ENCODE measurements around the gene RBPJL.

The RBPJL gene

DNA sequence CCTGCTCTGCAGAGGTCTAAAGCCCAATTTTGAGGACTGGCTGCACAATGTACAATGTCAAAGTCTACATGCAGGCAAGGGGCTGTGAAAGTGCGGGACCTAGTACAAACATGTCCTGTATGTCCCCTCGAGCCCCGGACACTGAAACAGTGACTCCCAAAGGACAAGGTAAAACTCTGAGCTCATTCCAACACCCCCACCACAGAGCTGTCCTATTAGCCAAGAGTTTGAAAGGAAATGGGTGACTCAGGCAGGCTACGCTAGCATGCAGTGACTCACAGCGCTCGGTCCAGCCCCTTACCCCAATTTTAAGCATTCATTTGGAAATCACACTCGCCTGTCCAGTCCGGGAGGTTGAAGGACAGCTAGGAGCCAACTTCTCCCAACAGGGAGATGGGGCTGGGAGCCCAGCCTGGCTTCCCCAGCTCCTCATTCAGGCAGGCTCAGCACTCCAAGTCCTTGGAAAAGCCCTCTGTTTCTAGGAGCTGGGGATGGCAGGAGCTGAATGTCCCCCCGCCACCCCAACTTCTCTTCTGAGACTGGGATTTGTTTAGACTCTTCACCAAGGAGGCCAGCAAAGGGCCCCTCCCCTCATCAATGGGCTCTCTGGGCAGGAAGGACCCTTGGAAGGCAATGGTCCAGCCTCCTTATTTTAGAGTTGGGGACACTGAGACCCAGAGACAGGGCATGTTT is 37.7 kb downstream of the RBPJL start:
- peak; percentile 94 for DNase-seq (ENCODE audit: low read depth)
- TF ChIP-seq, protein P1, sequence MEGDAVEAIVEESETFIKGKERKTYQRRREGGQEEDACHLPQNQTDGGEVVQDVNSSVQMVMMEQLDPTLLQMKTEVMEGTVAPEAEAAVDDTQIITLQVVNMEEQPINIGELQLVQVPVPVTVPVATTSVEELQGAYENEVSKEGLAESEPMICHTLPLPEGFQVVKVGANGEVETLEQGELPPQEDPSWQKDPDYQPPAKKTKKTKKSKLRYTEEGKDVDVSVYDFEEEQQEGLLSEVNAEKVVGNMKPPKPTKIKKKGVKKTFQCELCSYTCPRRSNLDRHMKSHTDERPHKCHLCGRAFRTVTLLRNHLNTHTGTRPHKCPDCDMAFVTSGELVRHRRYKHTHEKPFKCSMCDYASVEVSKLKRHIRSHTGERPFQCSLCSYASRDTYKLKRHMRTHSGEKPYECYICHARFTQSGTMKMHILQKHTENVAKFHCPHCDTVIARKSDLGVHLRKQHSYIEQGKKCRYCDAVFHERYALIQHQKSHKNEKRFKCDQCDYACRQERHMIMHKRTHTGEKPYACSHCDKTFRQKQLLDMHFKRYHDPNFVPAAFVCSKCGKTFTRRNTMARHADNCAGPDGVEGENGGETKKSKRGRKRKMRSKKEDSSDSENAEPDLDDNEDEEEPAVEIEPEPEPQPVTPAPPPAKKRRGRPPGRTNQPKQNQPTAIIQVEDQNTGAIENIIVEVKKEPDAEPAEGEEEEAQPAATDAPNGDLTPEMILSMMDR (conservative IDR thresholded peaks at IDR 0.05; ENCODE audit: control insufficient read depth, insufficient read depth, low read depth, low read length) = no peak
- peak overlapping the region; percentile 36 for H3K4me3 ChIP-seq (ENCODE audit: control insufficient read depth, low read depth, low read length)

DNA sequence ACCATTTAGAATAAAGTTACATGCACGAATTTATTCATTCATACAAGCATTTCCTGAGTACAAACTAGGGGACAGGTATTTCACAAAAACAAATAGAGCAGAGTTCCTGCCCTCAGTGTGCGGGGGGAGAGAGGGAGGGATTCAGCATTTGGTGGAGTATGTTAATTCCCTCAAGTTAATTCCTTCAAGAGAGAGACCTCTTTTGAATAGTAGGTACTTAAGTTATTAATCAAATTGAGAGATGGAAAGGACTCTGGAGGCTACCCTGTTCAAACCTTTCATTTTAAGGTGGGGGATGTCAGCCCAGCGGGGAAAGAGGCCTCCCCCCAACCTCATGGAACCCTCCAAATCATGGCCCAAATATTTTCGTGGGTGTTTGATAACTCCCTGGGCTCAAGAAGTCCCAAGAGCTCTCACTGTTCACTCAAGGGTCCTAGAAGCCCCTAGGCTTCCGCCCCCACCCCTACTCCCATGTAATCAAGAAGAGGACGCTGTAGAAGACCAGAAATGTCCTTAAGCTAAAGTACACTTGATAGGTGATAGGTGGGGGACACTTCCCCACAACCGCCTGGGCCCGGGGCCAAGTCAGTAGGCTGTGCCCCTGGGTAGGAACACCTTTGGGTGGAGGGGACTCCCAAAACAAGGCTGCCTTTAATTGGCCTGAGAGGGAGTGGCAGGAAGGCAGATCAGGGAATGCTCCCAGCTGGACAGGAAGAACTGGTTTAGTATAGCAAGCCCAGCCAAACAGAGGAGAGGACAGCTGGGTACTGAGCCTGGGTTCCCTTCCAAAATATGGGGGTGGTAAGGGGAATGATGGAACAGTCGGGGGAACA is 38.7 kb downstream of the RBPJL start:
- TF ChIP-seq, protein P1 (conservative IDR thresholded peaks at IDR 0.05; ENCODE audit: control insufficient read depth, insufficient read depth, low read depth, low read length) = no peak
- H3K4me3 ChIP-seq (ENCODE audit: control insufficient read depth, low read depth, low read length) = peak overlapping the region; percentile 82
- DNase-seq (ENCODE audit: low read depth) = no peak

DNA sequence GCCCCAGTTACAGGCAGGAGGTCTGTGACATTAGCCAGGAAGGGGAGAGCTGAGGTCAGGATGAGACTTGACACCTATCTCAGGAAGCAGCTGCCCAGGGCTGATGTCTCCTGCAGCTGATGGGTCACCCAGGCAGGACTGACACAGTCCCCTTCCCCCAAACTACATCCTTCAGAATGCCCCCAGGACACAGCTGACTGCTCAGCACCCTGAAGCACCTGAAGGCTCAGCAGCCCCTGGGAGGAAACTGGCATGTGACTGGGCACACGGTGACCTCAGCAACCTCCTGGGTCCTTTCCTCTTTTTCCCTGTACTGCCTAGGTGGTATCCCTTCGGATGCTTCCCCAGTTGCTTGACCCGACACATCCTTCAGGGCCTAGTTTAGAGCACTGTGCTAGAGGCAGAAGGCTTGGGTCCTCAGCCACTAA is 39.7 kb downstream of the RBPJL start:
- DNase-seq (ENCODE audit: low read depth) = no peak
- TF ChIP-seq, protein P1 (conservative IDR thresholded peaks at IDR 0.05; ENCODE audit: control insufficient read depth, insufficient read depth, low read depth, low read length) = no peak
- H3K4me3 ChIP-seq (ENCODE audit: control insufficient read depth, low read depth, low read length) = peak overlapping the region; percentile 82

DNA sequence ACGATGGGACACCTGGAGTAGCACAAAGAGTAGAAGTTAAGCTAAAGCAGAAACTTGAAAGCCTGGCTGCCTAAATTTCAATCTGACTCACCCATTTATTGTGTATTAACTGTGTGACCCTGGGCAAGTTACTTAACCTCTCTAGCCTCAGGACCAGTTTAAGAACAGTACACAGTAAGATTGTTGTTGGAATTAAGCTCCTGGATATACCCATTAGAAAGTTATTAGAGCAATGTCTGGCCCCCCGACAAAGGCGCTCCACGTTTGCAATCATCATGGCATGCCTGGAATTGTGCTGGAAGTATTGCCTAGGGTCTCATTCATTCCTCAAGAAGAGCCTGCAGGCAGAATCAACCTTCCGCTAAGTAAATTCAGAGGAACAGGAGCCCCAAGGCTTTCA is 40.2 kb downstream of the RBPJL start:
- peak overlapping the region; percentile 82 for H3K4me3 ChIP-seq (ENCODE audit: control insufficient read depth, low read depth, low read length)
- no peak for DNase-seq (ENCODE audit: low read depth)
- TF ChIP-seq, protein P1 (conservative IDR thresholded peaks at IDR 0.05; ENCODE audit: control insufficient read depth, insufficient read depth, low read depth, low read length) = no peak

DNA sequence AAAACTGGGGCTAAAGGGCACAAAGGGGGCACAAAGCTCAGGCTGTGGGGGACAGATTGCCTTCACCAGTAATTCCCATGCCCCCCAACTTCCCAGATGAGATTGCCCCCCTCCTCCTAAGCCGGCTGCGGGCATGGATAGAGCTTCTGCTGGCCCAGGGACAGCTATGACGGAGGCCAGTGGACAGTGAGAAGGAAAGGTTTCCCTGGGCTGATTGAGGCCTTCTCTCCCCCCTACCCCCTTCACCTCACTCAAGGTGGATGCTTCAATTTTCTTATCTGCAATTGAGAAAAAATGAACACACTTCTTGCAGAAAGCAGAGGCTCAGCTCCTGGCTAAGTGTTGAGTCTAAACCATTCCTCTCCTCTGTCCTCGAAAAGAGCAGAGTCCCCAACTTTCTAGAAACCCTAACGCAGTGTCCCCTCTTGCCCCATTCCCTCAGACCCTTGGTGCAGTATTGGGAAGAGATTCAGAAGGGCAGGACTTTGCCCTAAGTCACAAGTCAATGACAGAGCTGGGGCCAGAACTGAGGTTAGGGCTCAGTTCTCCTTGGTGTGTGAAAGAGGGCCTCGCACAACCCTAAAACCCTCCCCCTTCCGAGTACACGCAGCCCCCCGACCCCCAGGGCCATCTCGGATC is 40.8 kb downstream of the RBPJL start:
- peak overlapping the region; percentile 82 for H3K4me3 ChIP-seq (ENCODE audit: control insufficient read depth, low read depth, low read length)
- no peak for DNase-seq (ENCODE audit: low read depth)
- TF ChIP-seq, protein P1 (conservative IDR thresholded peaks at IDR 0.05; ENCODE audit: control insufficient read depth, insufficient read depth, low read depth, low read length) = no peak

DNA sequence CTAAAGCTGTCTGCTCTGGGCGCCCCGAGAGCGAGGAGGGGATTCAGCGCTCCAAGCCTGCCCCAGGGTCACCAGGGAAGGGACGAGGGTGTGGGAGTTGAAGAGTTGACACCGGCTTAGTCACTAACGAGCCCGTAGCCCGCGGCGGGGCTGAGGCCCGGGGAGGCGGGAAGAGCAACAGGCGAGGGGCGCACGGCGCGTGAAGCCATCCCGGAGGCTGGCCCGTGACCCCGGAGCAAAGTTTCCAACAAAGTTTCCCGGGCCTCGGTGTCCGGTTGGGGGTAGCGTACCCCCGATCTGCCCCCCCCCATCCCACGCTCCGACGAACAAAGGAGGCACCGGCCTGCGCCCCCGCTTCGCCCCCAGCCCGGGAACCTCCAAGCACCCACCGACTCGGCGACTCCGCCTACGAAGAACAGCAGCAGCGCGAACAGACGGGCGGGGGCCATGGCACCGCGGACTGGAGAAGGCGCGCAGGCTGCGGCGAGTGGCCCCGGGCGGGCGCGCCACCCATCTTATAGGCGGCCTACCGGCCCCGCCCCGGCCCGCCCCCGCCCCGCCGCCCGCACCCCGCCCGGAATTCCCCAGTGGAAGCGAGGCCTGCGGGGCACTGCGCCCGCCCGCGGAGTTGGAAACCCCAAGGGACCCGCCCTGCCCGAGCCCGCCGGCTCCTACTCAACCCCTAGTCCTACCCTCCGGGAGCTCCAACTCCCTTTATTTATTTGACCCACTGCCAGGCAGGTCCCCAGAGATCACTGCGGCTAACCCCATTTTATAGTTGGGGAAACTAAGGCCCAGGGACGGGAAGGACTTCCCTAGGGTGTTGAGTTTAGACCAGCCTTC is 41.5 kb downstream of the RBPJL start, which contains the start of gene SDC4:
Gene SDC4 (minus strand): TSS at position 489 of the 843 bp plus-strand sequence. CDS start 40 bp downstream, at position 449.
- peak; percentile 45 for DNase-seq (ENCODE audit: low read depth)
- H3K4me3 ChIP-seq (ENCODE audit: control insufficient read depth, low read depth, low read length) = peak within 1 kb of the TSS; percentile 82
- TF ChIP-seq, protein P1 (conservative IDR thresholded peaks at IDR 0.05; ENCODE audit: control insufficient read depth, insufficient read depth, low read depth, low read length) = no peak
